Omental fat pad (tissue), 4 donors: ENCODE measurements around the gene DDIT3. TPM values are rescaled to one million over a fixed set of nuclear protein-coding genes. Genes with fewer than 3 reads are reported as not detected.

Source experiments
- ATAC-seq: fragments of 150-250 bp; one replicate; pipeline ENCODE4 v1.9.1; 2016; ENCODE audit warnings: mild to moderate bottlenecking, moderate library complexity; ENCODE audit not compliant: low FRiP score
- DNase-seq: peaks from one replicate; pipeline ENCODE4 v3.0.0-alpha.2; 2019; ENCODE audit warnings: low spot score
- total RNA-seq, 4 donors: library from RNA; depleted of rRNA; stranded (reverse); fragments of >200 nt; gene quantifications; one replicate each; pipeline ENCODE4 v1.1.0, GENCODE V29; 2016
- TF ChIP-seq, protein P1 (sequence below), 3 donors: fragments of 450-650 bp; IDR thresholded peaks; one replicate each; pipeline ENCODE4 v1.5.1; 2016 to 2017; ENCODE audit warnings: antibody characterized with exemption in 3 of 3, mild to moderate bottlenecking in 3 of 3, moderate library complexity in 2 of 3

Gene DDIT3
- total RNA-seq, 4 donors from 2014 or later, result 31.5 to 66.6 (median 35.5) TPM

DNA sequence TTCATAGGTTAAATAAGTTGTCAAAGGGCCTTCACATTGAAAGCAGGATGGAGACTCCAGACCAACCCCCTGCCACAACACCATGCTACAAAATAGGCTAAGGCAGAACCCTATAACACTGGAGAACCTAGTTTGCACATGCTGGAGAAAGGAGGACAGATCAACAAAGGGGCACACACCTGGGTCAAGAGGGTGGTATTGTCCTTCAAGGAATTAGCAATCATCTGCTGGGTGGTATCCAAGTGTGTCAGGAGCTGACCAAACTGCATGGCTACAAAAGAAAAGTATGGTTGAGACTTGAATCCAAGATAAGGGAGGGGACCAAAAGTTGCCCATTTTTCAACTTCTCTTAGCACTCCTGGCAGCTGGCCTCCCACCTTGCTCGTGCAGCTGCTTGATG lies 11.5 kb upstream of the DDIT3 start:
- ATAC-seq, result no peak
- TF ChIP-seq, protein P1, sequence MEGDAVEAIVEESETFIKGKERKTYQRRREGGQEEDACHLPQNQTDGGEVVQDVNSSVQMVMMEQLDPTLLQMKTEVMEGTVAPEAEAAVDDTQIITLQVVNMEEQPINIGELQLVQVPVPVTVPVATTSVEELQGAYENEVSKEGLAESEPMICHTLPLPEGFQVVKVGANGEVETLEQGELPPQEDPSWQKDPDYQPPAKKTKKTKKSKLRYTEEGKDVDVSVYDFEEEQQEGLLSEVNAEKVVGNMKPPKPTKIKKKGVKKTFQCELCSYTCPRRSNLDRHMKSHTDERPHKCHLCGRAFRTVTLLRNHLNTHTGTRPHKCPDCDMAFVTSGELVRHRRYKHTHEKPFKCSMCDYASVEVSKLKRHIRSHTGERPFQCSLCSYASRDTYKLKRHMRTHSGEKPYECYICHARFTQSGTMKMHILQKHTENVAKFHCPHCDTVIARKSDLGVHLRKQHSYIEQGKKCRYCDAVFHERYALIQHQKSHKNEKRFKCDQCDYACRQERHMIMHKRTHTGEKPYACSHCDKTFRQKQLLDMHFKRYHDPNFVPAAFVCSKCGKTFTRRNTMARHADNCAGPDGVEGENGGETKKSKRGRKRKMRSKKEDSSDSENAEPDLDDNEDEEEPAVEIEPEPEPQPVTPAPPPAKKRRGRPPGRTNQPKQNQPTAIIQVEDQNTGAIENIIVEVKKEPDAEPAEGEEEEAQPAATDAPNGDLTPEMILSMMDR (IDR thresholded peaks at IDR 0.05), result no peak
- no peak for DNase-seq

DNA sequence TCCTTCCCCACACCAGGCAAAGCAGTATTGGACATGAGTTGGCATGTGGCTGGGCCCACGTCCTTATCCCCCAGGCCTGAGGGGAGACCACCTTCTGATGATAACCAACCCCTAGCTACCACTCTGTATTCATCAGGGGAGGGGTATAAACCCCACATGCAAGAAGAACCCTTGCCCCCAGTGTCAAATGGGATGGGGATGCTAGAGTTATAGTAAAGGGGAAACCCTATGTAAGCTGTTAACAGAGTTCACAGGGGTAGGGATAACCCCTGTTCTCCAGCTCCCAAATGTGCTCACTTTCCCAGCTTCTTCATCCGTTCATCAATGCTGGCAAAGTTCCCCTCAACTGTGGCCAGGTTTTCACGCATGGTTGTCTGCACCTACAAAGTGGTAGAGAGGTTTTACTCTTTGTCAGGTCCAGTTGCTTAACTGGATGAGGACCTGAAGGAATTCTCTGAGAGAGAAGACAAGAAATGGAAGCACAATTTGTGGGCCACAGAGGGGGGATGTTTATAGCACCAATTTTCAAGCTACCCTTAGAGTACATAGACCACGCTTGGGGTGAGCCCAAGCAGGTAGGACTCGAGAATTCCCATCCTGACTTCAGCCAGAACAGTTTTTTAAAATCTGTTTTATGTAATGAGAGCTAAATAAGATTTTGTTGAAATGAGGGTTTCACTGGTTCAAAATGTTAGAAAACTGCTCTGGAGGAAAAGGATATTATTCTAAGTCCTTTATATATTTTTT lies 10.3 kb upstream of the DDIT3 start:
- no peak for DNase-seq
- no peak for ATAC-seq
- TF ChIP-seq, protein P1 (IDR thresholded peaks at IDR 0.05), result no peak

DNA sequence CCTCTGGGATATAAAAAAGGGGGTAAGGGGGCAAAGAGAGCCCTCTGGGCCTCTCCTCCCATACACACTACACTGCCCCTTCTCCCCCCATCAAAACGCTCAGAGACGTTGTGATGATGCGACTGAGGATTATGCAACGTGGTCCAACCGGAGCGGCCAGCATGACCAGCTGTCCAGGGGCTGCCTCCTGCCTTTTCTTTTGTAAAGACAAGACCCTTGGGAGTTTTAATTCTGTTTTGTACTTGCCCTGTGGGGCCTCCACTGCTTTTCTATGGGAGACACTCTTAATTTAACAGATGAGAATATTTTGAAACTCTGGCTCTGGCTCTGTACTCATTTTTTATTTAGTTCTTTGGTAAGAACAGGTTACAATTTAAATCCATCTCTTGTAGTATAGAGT lies 9.5 kb upstream of the DDIT3 start:
- no peak for DNase-seq
- TF ChIP-seq, protein P1 (IDR thresholded peaks at IDR 0.05), result no peak
- no peak for ATAC-seq

DNA sequence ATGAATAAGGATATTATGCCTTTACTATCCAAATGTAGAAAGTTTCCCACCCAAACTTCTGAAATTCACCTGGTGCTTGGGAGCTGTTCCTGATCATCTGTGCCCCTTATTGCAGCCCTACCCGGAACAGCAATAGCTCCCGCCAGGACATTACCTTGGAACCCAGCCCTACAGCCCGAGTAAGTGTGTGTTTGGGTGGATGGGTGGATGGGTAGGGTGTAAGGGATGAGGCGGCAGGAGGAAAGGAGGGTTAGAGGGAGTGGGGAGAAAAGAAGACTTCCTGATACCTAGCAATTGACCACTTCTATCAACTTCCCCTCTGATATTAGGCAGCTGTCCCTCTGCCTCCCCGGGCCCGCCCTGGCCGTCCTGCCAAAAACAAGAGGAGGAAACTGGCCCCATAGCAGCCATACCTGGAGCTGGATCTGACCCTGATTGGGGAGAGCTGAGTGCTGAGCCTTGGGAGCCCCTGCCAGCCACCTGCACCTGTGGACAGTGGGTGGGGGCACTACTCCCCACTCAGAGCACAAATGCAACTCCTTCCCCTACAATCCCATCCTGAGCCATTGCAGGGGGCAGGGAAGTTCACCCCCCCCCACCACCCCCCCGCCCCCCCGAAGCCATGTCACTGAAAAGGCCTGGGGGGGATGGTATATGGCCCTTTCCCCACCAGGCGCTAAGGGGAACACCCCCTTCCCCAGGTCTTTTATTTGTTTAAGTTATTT lies 8.7 kb upstream of the DDIT3 start:
- TF ChIP-seq, protein P1 (IDR thresholded peaks at IDR 0.05), result no peak
- ATAC-seq (no peak), DNase-seq (no peak)

DNA sequence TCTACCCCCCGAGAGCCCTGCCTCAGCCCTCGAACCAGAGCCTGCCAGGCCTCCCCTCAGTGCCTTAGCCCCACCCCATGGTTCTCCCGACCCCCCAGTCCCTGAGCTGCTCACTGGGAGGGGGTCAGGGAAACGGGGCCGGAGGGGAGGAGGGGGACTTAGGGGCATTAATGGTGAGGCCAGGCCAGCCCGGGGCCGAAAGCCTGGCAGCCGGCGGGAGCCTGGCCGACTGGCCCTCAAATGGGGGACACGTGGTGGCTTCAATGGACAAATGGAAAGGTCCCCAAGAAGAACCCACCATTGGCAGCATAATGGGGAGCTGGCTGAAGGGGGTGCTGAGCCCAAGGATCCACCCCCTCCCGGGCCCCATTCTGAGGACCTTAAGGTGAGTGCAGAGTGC lies 7.9 kb upstream of the DDIT3 start:
- TF ChIP-seq, protein P1 (IDR thresholded peaks at IDR 0.05), result no peak
- DNase-seq, result no peak
- no peak for ATAC-seq

DNA sequence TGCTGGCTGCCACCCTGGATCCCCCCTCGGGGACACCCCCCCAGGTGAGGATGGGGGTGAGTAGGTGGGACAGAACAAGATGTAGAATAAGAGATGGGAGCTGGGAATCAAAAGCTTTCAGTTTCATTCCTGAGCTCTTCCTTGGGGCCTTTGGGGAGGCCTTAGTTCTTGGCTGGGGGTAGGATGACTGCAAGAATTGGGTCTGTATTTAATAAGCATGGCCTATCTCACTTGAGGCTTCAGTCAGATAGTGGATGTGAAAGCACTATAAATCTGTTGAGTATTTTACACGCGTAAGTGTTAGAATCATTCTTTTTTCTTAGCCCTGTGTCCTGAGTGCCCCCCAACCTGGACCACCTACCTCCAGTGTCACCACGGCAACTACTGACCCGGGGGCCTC lies 6.9 kb upstream of the DDIT3 start:
- ATAC-seq, result no peak
- DNase-seq, result no peak
- TF ChIP-seq, protein P1 (IDR thresholded peaks at IDR 0.05), result no peak
